ENCODE results near the gene OLFM3. TPM values are rescaled to one million over a fixed set of nuclear protein-coding genes. Genes with fewer than 3 reads are reported as not detected.

OLFM3 gene
- total RNA-seq, 1 donor from 2014 or later: not detected

DNA sequence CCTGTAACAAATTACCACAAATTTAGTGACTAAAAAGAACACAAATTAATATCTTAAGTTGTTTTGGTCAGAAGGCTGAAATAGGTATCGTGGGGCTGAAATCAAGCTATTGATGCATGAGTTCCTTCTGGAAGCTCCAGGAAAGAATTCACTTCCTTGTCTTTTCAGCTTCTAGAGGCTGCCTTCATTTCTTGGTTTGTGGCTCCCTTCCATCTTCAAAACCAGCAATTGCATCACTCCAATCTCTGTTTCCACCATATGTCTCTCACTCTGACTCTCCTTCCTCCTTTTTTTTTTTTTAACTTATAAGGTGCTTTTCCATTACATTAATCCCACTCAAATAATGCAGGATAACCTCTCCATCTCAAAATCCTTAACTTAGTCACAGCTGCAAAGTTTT lies 78.4 kb downstream of the OLFM3 start:
- H3K4me1 Mint-ChIP-seq (ENCODE audit: low read depth): no peaks in the 10 kb centered on the region
- H3K4me3 Mint-ChIP-seq (ENCODE audit: unreplicated experiment): no peak overlapping the region
- peaks cover 7% of the 10 kb centered on the region for H3K27me3 Mint-ChIP-seq (ENCODE audit: low read depth)
- H3K9me3 Mint-ChIP-seq (ENCODE audit: low read depth): no peaks in the 10 kb centered on the region
- no peak for TF ChIP-seq CTCF (IDR thresholded peaks at IDR 0.05)
- H3K27ac Mint-ChIP-seq (ENCODE audit: unreplicated experiment): no peak overlapping the region
- no peaks in the 10 kb centered on the region for H3K36me3 Mint-ChIP-seq (ENCODE audit: low read depth)
- no peak for DNase-seq (ENCODE audit: low spot score)

- H3K36me3 Mint-ChIP-seq (ENCODE audit: low read depth): no peaks in the 10 kb centered on the region
- H3K9me3 Mint-ChIP-seq (ENCODE audit: low read depth): no peaks in the 10 kb centered on the region
- DNase-seq (ENCODE audit: low spot score): no peak
- H3K27ac Mint-ChIP-seq (ENCODE audit: unreplicated experiment): no peak overlapping the region
- TF ChIP-seq CTCF (IDR thresholded peaks at IDR 0.05): no peak
- no peaks in the 10 kb centered on the region for H3K4me1 Mint-ChIP-seq (ENCODE audit: low read depth)
- no peak overlapping the region for H3K4me3 Mint-ChIP-seq (ENCODE audit: unreplicated experiment)
- H3K27me3 Mint-ChIP-seq (ENCODE audit: low read depth): peaks cover 7% of the 10 kb centered on the region
Observed at GRCh38 chr1:101915597-101915996, 81.1 kb downstream of the OLFM3 start.

DNA sequence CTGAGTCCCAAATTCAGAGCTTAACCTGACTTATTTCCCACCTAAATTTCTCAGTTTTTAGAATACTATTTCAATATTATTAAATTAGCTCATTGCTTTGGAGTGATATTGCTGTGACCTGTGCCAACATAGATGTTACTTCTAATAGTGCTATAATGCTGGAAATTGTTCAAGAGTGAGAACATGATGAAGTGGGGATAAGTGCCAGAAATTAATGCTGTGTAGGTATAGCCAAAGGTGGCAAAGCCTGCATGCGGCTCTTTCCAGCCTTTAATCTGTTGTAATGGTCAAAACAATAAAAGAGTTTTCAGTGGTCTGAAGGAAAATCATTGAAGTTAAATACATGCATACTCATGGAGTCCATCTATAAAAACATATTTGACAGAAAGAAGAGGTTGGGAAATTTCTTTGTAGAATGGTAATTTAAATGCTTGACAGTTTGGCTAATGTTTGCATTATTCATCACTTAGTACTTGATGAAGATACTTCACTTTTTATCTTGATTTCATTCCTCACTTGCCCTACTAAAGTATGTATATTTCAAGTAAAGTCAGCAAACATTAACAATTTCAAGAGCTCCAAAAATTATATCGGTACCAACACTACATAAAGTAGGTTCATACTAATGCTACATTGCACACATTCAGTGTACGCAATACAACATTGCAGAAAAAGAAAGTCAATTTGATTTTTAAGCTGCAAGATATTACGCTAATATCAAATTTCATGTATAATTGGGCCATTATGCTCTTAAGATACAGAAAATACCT lies 82.1 kb downstream of the OLFM3 start:
- H3K36me3 Mint-ChIP-seq (ENCODE audit: low read depth): no peaks in the 10 kb centered on the region
- H3K9me3 Mint-ChIP-seq (ENCODE audit: low read depth): no peaks in the 10 kb centered on the region
- no peak for DNase-seq (ENCODE audit: low spot score)
- no peak overlapping the region for H3K4me3 Mint-ChIP-seq (ENCODE audit: unreplicated experiment)
- H3K27ac Mint-ChIP-seq (ENCODE audit: unreplicated experiment): no peak overlapping the region
- TF ChIP-seq CTCF (IDR thresholded peaks at IDR 0.05): no peak
- no peaks in the 10 kb centered on the region for H3K4me1 Mint-ChIP-seq (ENCODE audit: low read depth)
- peaks cover 5% of the 10 kb centered on the region for H3K27me3 Mint-ChIP-seq (ENCODE audit: low read depth)

DNA sequence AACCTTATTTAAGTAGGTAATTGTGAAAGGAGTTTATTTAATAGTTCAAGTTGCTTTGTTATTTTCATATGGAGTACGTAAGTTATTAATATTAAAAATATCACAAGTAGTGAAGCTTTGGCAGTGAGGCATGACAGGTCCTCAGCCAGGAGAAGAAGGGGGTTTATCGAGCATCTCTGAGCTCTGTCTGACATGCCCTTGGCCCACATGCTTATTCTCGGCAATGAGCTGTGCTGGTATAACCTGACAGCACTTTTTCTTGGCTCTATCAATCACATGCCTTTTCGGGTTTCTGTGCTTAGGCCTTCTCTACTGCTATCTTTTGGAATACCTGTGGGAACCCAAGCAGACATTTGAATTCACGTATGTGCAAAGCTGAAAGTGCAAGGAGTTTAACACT lies 84.8 kb downstream of the OLFM3 start:
- H3K27ac Mint-ChIP-seq (ENCODE audit: unreplicated experiment): no peak overlapping the region
- H3K4me1 Mint-ChIP-seq (ENCODE audit: low read depth): no peaks in the 10 kb centered on the region
- H3K36me3 Mint-ChIP-seq (ENCODE audit: low read depth): no peaks in the 10 kb centered on the region
- no peaks in the 10 kb centered on the region for H3K9me3 Mint-ChIP-seq (ENCODE audit: low read depth)
- TF ChIP-seq CTCF (IDR thresholded peaks at IDR 0.05): no peak
- H3K4me3 Mint-ChIP-seq (ENCODE audit: unreplicated experiment): no peak overlapping the region
- peaks cover 5% of the 10 kb centered on the region for H3K27me3 Mint-ChIP-seq (ENCODE audit: low read depth)
- no peak for DNase-seq (ENCODE audit: low spot score)

GRCh38 chr1:101908980-101909379 lies 87.7 kb downstream of the OLFM3 start:
- Mint-ChIP-seq H3K4me1 (ENCODE audit: low read depth) (no peaks in the 10 kb centered on the region), H3K9me3 (ENCODE audit: low read depth) (no peaks in the 10 kb centered on the region), H3K27ac (ENCODE audit: unreplicated experiment) (no peak overlapping the region), H3K27me3 (ENCODE audit: low read depth) (peaks cover 3% of the 10 kb centered on the region), H3K36me3 (ENCODE audit: low read depth) (no peaks in the 10 kb centered on the region), H3K4me3 (ENCODE audit: unreplicated experiment) (no peak overlapping the region)
- no peak for DNase-seq (ENCODE audit: low spot score)
- no peak for TF ChIP-seq CTCF (IDR thresholded peaks at IDR 0.05)

Data from chondrocyte (in vitro differentiated cells).